Measurements from ENCODE around the gene SYNDIG1.
A peak's percentile ranks its signal among the peaks of the same experiment; 100 is the strongest.
"Not testable (repeated sequence)": the region's sequence is repeated elsewhere in the genome, so short reads cannot be mapped to it uniquely, and the experiment has no call there.

The SYNDIG1 gene

GRCh38 chr20:24617757-24618450 is 148.5 kb downstream of the SYNDIG1 start:
- H3K9me3 Mint-ChIP-seq: no peaks in the 10 kb centered on the region
- DNase-seq (no peak), ATAC-seq (peak; percentile 68)
- no peak overlapping the region for H3K4me3 Mint-ChIP-seq
- H3K27me3 Mint-ChIP-seq: peaks cover 11% of the 10 kb centered on the region
- H3K4me1 Mint-ChIP-seq: no peaks in the 10 kb centered on the region
- no peak overlapping the region for H3K27ac Mint-ChIP-seq

- no peak for DNase-seq
- no peaks in the 10 kb centered on the region for H3K9me3 Mint-ChIP-seq
- peak overlapping the region in 1 of 2 donors; percentile 78 for H3K27ac Mint-ChIP-seq
- no peak overlapping the region for H3K4me3 Mint-ChIP-seq
- H3K27me3 Mint-ChIP-seq: peaks cover 2% of the 10 kb centered on the region
- H3K4me1 Mint-ChIP-seq: no peaks in the 10 kb centered on the region
- no peak for ATAC-seq
Measured at GRCh38 chr20:24618739-24619138, 149.3 kb downstream of the SYNDIG1 start.

GRCh38 chr20:24619212-24619611 is 149.8 kb downstream of the SYNDIG1 start:
- Mint-ChIP-seq H3K27me3 (no peaks in the 10 kb centered on the region), H3K9me3 (no peaks in the 10 kb centered on the region), H3K4me1 (no peaks in the 10 kb centered on the region), H3K4me3 (no peak overlapping the region), H3K27ac (no peak overlapping the region)
- no peak for ATAC-seq
- DNase-seq: no peak

GRCh38 chr20:24620937-24621519 is 151.6 kb downstream of the SYNDIG1 start:
- H3K4me1 Mint-ChIP-seq: no peaks in the 10 kb centered on the region
- no peaks in the 10 kb centered on the region for H3K9me3 Mint-ChIP-seq
- ATAC-seq (no peak), DNase-seq (no peak)
- no peak overlapping the region for H3K4me3 Mint-ChIP-seq
- H3K27me3 Mint-ChIP-seq: no peaks in the 10 kb centered on the region
- no peak overlapping the region for H3K27ac Mint-ChIP-seq

- peaks cover 3% of the 10 kb centered on the region for H3K4me1 Mint-ChIP-seq
- DNase-seq: no peak
- no peaks in the 10 kb centered on the region for H3K9me3 Mint-ChIP-seq
Measured at GRCh38 chr20:24622856-24623255, 153.4 kb downstream of the SYNDIG1 start.

GRCh38 chr20:24626141-24626540 is 156.7 kb downstream of the SYNDIG1 start:
- H3K9me3 Mint-ChIP-seq, DNase-seq, H3K4me3 Mint-ChIP-seq, ATAC-seq, H3K27ac Mint-ChIP-seq, H3K27me3 Mint-ChIP-seq: not testable (repeated sequence)
- peaks cover 25% of the 10 kb centered on the region for H3K4me1 Mint-ChIP-seq

More at GRCh38 chr20:24622856-24623255, 153.4 kb downstream of the SYNDIG1 start:
- no peak overlapping the region for H3K4me3 Mint-ChIP-seq
- H3K27ac Mint-ChIP-seq: peak overlapping the region in 1 of 2 donors; percentile 84
- ATAC-seq: no peak
- H3K27me3 Mint-ChIP-seq: no peaks in the 10 kb centered on the region

- H3K27ac Mint-ChIP-seq: no peak overlapping the region
- DNase-seq (no peak), ATAC-seq (no peak)
- peaks cover 25% of the 10 kb centered on the region for H3K4me1 Mint-ChIP-seq
- H3K9me3 Mint-ChIP-seq: no peaks in the 10 kb centered on the region
- H3K4me3 Mint-ChIP-seq: no peak overlapping the region
- H3K27me3 Mint-ChIP-seq: no peaks in the 10 kb centered on the region
Measured at GRCh38 chr20:24627291-24627690, 157.9 kb downstream of the SYNDIG1 start.

- DNase-seq (no peak), ATAC-seq (no peak)
- no peak overlapping the region for H3K27ac Mint-ChIP-seq
- H3K27me3 Mint-ChIP-seq: no peaks in the 10 kb centered on the region
- H3K4me3 Mint-ChIP-seq: no peak overlapping the region
- peaks cover 25% of the 10 kb centered on the region for H3K4me1 Mint-ChIP-seq
- H3K9me3 Mint-ChIP-seq: no peaks in the 10 kb centered on the region
Measured at GRCh38 chr20:24627926-24628325, 158.5 kb downstream of the SYNDIG1 start.

- no peak overlapping the region for H3K27ac Mint-ChIP-seq
- H3K4me1 Mint-ChIP-seq: peaks cover 25% of the 10 kb centered on the region
- ATAC-seq (no peak), DNase-seq (no peak)
- H3K27me3 Mint-ChIP-seq: no peaks in the 10 kb centered on the region
- H3K9me3 Mint-ChIP-seq: no peaks in the 10 kb centered on the region
- H3K4me3 Mint-ChIP-seq: no peak overlapping the region
Measured at GRCh38 chr20:24628985-24629384, 159.6 kb downstream of the SYNDIG1 start.

GRCh38 chr20:24629668-24630067 is 160.2 kb downstream of the SYNDIG1 start:
- no peak for ATAC-seq
- H3K27ac Mint-ChIP-seq: no peak overlapping the region
- no peaks in the 10 kb centered on the region for H3K9me3 Mint-ChIP-seq
- peaks cover 25% of the 10 kb centered on the region for H3K4me1 Mint-ChIP-seq
- no peaks in the 10 kb centered on the region for H3K27me3 Mint-ChIP-seq
- H3K4me3 Mint-ChIP-seq: no peak overlapping the region
- no peak for DNase-seq

- peak; percentile 24 for ATAC-seq
- Mint-ChIP-seq H3K4me1 (peaks cover 25% of the 10 kb centered on the region), H3K4me3 (no peak overlapping the region), H3K9me3 (no peaks in the 10 kb centered on the region), H3K27me3 (peaks cover 7% of the 10 kb centered on the region), H3K27ac (peak overlapping the region in 1 of 2 donors; percentile 48)
- no peak for DNase-seq
Measured at GRCh38 chr20:24630486-24631172, 161.2 kb downstream of the SYNDIG1 start.

- no peak overlapping the region for H3K27ac Mint-ChIP-seq
Measured at GRCh38 chr20:24631173-24631505, 161.7 kb downstream of the SYNDIG1 start.

GRCh38 chr20:24632581-24632980 is 163.2 kb downstream of the SYNDIG1 start:
- ATAC-seq: no peak
- Mint-ChIP-seq H3K4me1 (peaks cover 25% of the 10 kb centered on the region), H3K4me3 (no peak overlapping the region)

More at GRCh38 chr20:24631173-24631505, 161.7 kb downstream of the SYNDIG1 start:
- DNase-seq (no peak), ATAC-seq (no peak)
- no peaks in the 10 kb centered on the region for H3K9me3 Mint-ChIP-seq
- H3K4me3 Mint-ChIP-seq: no peak overlapping the region
- peaks cover 12% of the 10 kb centered on the region for H3K27me3 Mint-ChIP-seq
- H3K4me1 Mint-ChIP-seq: peaks cover 25% of the 10 kb centered on the region

GRCh38 chr20:24633026-24633425 is 163.6 kb downstream of the SYNDIG1 start:
- Mint-ChIP-seq H3K27me3 (peaks cover 12% of the 10 kb centered on the region), H3K9me3 (no peaks in the 10 kb centered on the region), H3K27ac (no peak overlapping the region), H3K4me3 (no peak overlapping the region), H3K4me1 (peaks cover 21% of the 10 kb centered on the region)
- ATAC-seq (no peak), DNase-seq (no peak)

More at GRCh38 chr20:24632581-24632980, 163.2 kb downstream of the SYNDIG1 start:
- no peak for DNase-seq
- H3K27me3 Mint-ChIP-seq: peaks cover 12% of the 10 kb centered on the region
- H3K9me3 Mint-ChIP-seq: no peaks in the 10 kb centered on the region
- H3K27ac Mint-ChIP-seq: no peak overlapping the region

GRCh38 chr20:24633521-24633920 is 164.1 kb downstream of the SYNDIG1 start:
- peaks cover 16% of the 10 kb centered on the region for H3K4me1 Mint-ChIP-seq
- no peak overlapping the region for H3K4me3 Mint-ChIP-seq
- DNase-seq (no peak), ATAC-seq (no peak)
- H3K9me3 Mint-ChIP-seq: no peaks in the 10 kb centered on the region
- H3K27ac Mint-ChIP-seq: no peak overlapping the region
- H3K27me3 Mint-ChIP-seq: peaks cover 12% of the 10 kb centered on the region

GRCh38 chr20:24634855-24635254 is 165.4 kb downstream of the SYNDIG1 start:
- no peak for ATAC-seq

More at GRCh38 chr20:24634855-24635254, 165.4 kb downstream of the SYNDIG1 start:
- no peaks in the 10 kb centered on the region for H3K9me3 Mint-ChIP-seq
- no peak overlapping the region for H3K4me3 Mint-ChIP-seq
- H3K27me3 Mint-ChIP-seq: peaks cover 12% of the 10 kb centered on the region
- peaks cover 3% of the 10 kb centered on the region for H3K4me1 Mint-ChIP-seq
- H3K27ac Mint-ChIP-seq: no peak overlapping the region
- no peak for DNase-seq

Data from stimulated activated naive CD8-positive, alpha-beta T cell treated with anti-CD3 and anti-CD28 coated beads, Interleukin-15, amount 100 ng/mL, for 72 hours (primary cell).